Subcutaneous abdominal adipose tissue (tissue), 5 donors: ENCODE data around the gene PRKCE.
A peak's percentile ranks its signal among the peaks of the same experiment; 100 is the strongest.

ENCODE experiments used
- H3K27ac ChIP-seq: one replicate; pipeline ENCODE4 v1.7.0; 2013; ENCODE audit warnings: low read depth, mild to moderate bottlenecking, inconsistent platforms, low read length, moderate library complexity
- H3K27me3 ChIP-seq, 5 donors: one replicate each; pipeline ENCODE4 v1.7.0; 2013; ENCODE audit warnings: low read length in 5 of 5, inconsistent platforms in 1 of 5; ENCODE audit not compliant: control insufficient read depth in 5 of 5, insufficient read depth in 4 of 5
- H3K36me3 ChIP-seq, 5 donors: one replicate each; pipeline ENCODE4 v1.7.0; 2013; ENCODE audit warnings: low read length in 5 of 5; ENCODE audit not compliant: control insufficient read depth in 5 of 5, insufficient read depth in 5 of 5
- H3K4me1 ChIP-seq, 5 donors: one replicate each; pipeline ENCODE4 v1.7.0; 2013; ENCODE audit warnings: low read length in 5 of 5, mild to moderate bottlenecking in 3 of 5, moderate library complexity in 1 of 5; ENCODE audit not compliant: control insufficient read depth in 5 of 5, insufficient read depth in 5 of 5
- H3K4me3 ChIP-seq, 5 donors: one replicate each; pipeline ENCODE4 v1.7.0; 2013; ENCODE audit warnings: low read length in 5 of 5, low read depth in 1 of 5
- H3K9ac ChIP-seq, 5 donors: one replicate each; pipeline ENCODE4 v1.7.0; 2013; ENCODE audit warnings: low read length in 5 of 5, mild to moderate bottlenecking in 4 of 5, moderate library complexity in 3 of 5
- H3K9me3 ChIP-seq, 5 donors: one replicate each; pipeline ENCODE4 v1.7.0; 2013; ENCODE audit warnings: low read length in 5 of 5; ENCODE audit not compliant: control insufficient read depth in 5 of 5
- donor health status: healthy.
- donor health status: healthy.
- donor health status: healthy.
- donor health status: healthy.
- donor health status: healthy.

PRKCE gene

DNA sequence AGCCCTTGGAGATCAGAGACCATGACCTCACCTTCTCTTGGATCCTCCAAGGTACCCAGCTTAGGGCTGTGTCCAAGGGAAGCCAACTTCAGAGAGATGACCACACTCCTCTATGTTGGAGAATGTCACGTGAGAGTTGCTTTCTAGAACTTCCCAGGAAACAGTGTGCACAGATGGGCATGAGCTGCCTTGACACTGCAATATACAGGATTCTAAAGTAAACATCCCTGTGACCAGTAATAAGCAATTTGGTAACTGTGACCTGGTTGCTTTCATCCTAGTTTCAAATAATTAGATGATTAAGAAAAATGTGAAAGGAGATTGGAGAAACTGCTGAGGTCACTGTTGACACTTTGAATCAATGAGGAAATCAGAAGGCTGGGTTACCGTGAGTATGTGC is 464.7 kb downstream of the PRKCE start:
- Histone ChIP-seq H3K4me1 (peaks cover 2 to 51% (median 22%) of the 10 kb centered on the region in 5 donors), H3K4me3 (no peak overlapping the region), H3K36me3 (no peaks in the 10 kb centered on the region), H3K9ac (no peak overlapping the region), H3K27ac (no peak overlapping the region), H3K9me3 (peaks cover 0 to 5% (median 0%) of the 10 kb centered on the region in 5 donors), H3K27me3 (no peaks in the 10 kb centered on the region)

- Histone ChIP-seq H3K9me3 (peaks cover 0 to 5% (median 0%) of the 10 kb centered on the region in 5 donors), H3K27ac (peak overlapping the region; percentile 19), H3K9ac (no peak overlapping the region), H3K4me1 (peaks cover 2 to 55% (median 26%) of the 10 kb centered on the region in 5 donors), H3K36me3 (no peaks in the 10 kb centered on the region), H3K27me3 (no peaks in the 10 kb centered on the region), H3K4me3 (no peak overlapping the region)
Measured at GRCh38 chr2:46116553-46116991, 465.1 kb downstream of the PRKCE start.

GRCh38 chr2:46117379-46117778 is 465.9 kb downstream of the PRKCE start:
- peaks cover 2 to 60% (median 26%) of the 10 kb centered on the region in 5 donors for H3K4me1 ChIP-seq
- no peaks in the 10 kb centered on the region for H3K36me3 ChIP-seq
- no peak overlapping the region for H3K4me3 ChIP-seq
- H3K27me3 ChIP-seq, result no peaks in the 10 kb centered on the region
- no peaks in the 10 kb centered on the region for H3K9me3 ChIP-seq
- no peak overlapping the region for H3K9ac ChIP-seq
- peak overlapping the region; percentile 19 for H3K27ac ChIP-seq

- Histone ChIP-seq H3K27ac (peak overlapping the region; percentile 33), H3K4me1 (peaks cover 2 to 64% (median 26%) of the 10 kb centered on the region in 5 donors), H3K36me3 (no peaks in the 10 kb centered on the region), H3K4me3 (no peak overlapping the region), H3K27me3 (no peaks in the 10 kb centered on the region), H3K9ac (no peak overlapping the region), H3K9me3 (no peaks in the 10 kb centered on the region)
Measured at GRCh38 chr2:46117994-46118393, 466.5 kb downstream of the PRKCE start.

GRCh38 chr2:46118656-46119371 is 467.3 kb downstream of the PRKCE start:
- peak overlapping the region in 1 of 5 donors; percentile 26 for H3K9ac ChIP-seq
- H3K9me3 ChIP-seq, result no peaks in the 10 kb centered on the region
- peak overlapping the region; percentile 75 for H3K27ac ChIP-seq
- H3K4me1 ChIP-seq, result peaks cover 2 to 64% (median 26%) of the 10 kb centered on the region in 5 donors
- H3K36me3 ChIP-seq, result no peaks in the 10 kb centered on the region
- no peaks in the 10 kb centered on the region for H3K27me3 ChIP-seq
- H3K4me3 ChIP-seq, result peak overlapping the region in 1 of 5 donors; percentile 37

GRCh38 chr2:46119453-46119852 is 468.0 kb downstream of the PRKCE start:
- H3K9me3 ChIP-seq, result no peaks in the 10 kb centered on the region
- no peak overlapping the region for H3K9ac ChIP-seq
- H3K4me1 ChIP-seq, result peaks cover 2 to 64% (median 26%) of the 10 kb centered on the region in 5 donors
- no peaks in the 10 kb centered on the region for H3K36me3 ChIP-seq
- H3K27me3 ChIP-seq, result no peaks in the 10 kb centered on the region
- no peak overlapping the region for H3K4me3 ChIP-seq
- peak overlapping the region; percentile 75 for H3K27ac ChIP-seq

- Histone ChIP-seq H3K27ac (peak overlapping the region; percentile 75), H3K27me3 (no peaks in the 10 kb centered on the region), H3K36me3 (no peaks in the 10 kb centered on the region), H3K9me3 (no peaks in the 10 kb centered on the region), H3K9ac (no peak overlapping the region), H3K4me1 (peaks cover 2 to 62% (median 26%) of the 10 kb centered on the region in 5 donors), H3K4me3 (no peak overlapping the region)
Measured at GRCh38 chr2:46120792-46121555, 469.5 kb downstream of the PRKCE start.

GRCh38 chr2:46122318-46122976 is 471.0 kb downstream of the PRKCE start:
- Histone ChIP-seq H3K27ac (no peak overlapping the region), H3K27me3 (no peaks in the 10 kb centered on the region), H3K4me1 (peaks cover 0 to 50% (median 26%) of the 10 kb centered on the region in 5 donors)

DNA sequence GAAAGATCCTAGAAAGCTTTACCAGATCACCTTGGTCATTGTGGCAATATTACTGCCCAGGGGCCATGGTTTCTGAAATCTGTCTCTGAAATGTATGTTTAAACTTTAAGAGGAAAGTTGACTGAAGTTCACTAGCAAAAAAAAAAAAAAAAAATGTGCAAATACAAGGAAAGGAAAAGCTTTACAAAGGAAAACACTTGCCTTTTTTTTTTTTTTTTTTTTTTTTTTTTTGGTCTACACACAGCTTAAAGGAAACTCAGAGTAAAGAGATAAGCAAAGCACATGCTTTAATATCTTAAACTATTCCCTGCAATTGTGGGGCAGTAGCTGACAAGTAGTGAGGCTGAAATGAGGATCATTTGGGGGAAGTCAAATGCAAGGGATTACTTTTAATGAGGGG is 471.5 kb downstream of the PRKCE start:
- no peak overlapping the region for H3K27ac ChIP-seq
- H3K27me3 ChIP-seq, result no peaks in the 10 kb centered on the region
- no peak overlapping the region for H3K9ac ChIP-seq
- H3K4me3 ChIP-seq, result no peak overlapping the region
- no peaks in the 10 kb centered on the region for H3K9me3 ChIP-seq
- no peaks in the 10 kb centered on the region for H3K36me3 ChIP-seq
- H3K4me1 ChIP-seq, result peaks cover 0 to 44% (median 26%) of the 10 kb centered on the region in 5 donors

More at GRCh38 chr2:46122318-46122976, 471.0 kb downstream of the PRKCE start:
- no peak overlapping the region for H3K9ac ChIP-seq
- H3K4me3 ChIP-seq, result no peak overlapping the region
- H3K9me3 ChIP-seq, result no peaks in the 10 kb centered on the region
- H3K36me3 ChIP-seq, result no peaks in the 10 kb centered on the region
